H7 (cell line): ENCODE results near the gene HS3ST3B1. TPM values are rescaled to one million over a fixed set of nuclear protein-coding genes. Genes with fewer than 3 reads are reported as not detected.

ENCODE experiments used
- DNase-seq: peaks from one replicate; pipeline ENCODE4 v3.0.0; 2012
- H3K27me3 ChIP-seq: 2 replicates; pipeline ENCODE4 v1.6.0; 2011; ENCODE audit warnings: mild to moderate bottlenecking, low read length; ENCODE audit not compliant: control insufficient read depth, insufficient read depth
- H3K36me3 ChIP-seq: replicated peaks from 2 replicates; pipeline ENCODE4 v1.5.1; 2011; ENCODE audit warnings: low read length; ENCODE audit not compliant: control insufficient read depth, insufficient read depth
- H3K4me3 ChIP-seq: 2 replicates; pipeline ENCODE4 v1.5.1; 2011; ENCODE audit warnings: low read depth, mild to moderate bottlenecking, control low read depth, low read length, moderate library complexity; ENCODE audit not compliant: insufficient read depth
- total RNA-seq: library from RNA; depleted of rRNA; stranded (reverse); fragments of >200 nt; shearing (Covaris generic); gene quantifications from 2 replicates; pipeline ENCODE4 v1.2.3, GENCODE V29; 2014

Gene HS3ST3B1
- total RNA-seq, 1 experiment from 2014 or later: 4.9 TPM

DNA sequence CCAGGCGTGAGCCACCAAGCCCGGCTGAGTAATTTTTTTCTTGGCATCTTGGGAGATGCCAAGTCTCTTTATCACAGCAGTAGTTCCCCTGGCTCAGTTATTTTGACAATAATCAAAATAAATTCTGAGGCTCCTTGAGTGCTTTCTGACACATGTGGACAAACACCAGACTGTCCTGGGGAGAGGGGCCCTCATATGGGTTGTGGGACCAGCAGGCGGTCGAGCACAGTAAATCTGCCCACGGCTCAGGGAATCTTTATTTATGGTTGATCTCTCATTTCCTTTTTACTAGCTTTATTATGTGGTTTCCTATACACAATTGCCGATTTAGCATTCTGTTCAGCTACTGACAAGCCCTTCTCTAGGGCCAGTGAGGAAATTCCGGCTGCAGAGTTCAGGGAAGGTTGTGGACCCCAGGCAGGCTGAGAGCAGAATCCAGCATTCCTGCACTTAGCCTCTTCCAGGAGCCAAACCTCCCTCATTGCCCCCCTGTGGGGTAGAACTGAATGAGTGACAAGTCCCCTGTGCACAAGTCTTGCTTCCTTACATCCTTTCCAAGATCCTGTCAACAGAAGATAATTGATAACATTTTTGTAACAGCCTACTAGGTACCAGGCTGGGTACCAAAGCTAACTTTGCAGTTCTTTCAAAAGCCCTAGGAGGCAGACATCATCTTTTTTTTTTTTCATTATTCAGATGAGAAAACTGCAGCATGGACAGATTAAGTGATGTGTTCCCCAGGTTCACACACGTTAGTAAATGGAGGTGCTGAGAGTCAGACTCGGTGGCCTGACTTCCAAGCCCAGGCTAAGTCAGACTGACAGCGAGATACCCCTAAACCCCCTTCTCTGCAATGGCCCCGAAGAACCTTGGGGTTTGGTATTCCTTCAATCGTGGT is 40.2 kb downstream of the HS3ST3B1 start:
- Histone ChIP-seq H3K4me3 (no peak overlapping the region), H3K36me3 (no peaks in the 10 kb centered on the region), H3K27me3 (no peaks in the 10 kb centered on the region)
- DNase-seq: peak; percentile 35

DNA sequence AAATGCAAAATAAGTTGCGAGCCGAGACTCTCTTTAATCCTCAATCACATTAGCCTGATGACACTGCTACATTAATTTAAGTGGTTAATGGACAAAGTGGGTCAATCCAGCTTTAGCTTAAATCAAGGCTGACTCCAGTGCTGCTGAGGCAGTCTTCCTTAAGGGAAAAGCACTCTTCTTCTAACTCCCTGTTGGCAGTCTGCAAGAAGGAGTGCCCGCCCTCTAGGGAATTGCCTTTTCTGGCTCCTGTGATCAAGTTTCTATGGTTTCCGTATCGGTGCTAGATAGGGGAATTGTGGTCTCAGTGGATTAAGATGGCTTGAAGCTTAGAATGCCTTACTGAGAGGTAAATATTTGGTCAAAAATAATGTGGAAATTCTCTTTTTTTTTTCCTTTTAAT is 41.0 kb downstream of the HS3ST3B1 start:
- peak; percentile 49 for DNase-seq
- Histone ChIP-seq H3K36me3 (no peaks in the 10 kb centered on the region), H3K4me3 (no peak overlapping the region), H3K27me3 (no peaks in the 10 kb centered on the region)

DNA sequence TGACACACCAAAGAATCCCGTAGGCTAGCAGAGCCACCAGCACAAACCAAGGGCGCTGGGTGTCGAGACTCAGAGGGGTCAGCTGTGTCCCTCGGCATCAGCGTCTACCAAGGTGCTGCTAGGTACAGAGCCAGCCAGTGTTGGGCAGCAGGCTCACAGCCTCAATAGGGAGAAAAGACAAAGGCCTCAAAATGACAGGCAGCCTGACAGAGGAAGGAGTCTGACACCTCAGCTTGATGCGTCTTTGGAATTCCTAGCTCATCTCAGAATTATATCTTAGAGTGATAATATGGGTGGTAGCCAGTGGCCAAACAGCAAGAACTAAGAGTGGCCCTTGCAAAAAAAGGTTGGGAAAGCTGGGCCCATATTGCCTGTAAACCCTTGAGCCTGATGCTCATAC is 45.9 kb downstream of the HS3ST3B1 start:
- no peak overlapping the region for H3K4me3 ChIP-seq
- DNase-seq: no peak
- H3K27me3 ChIP-seq: no peaks in the 10 kb centered on the region
- no peaks in the 10 kb centered on the region for H3K36me3 ChIP-seq

DNA sequence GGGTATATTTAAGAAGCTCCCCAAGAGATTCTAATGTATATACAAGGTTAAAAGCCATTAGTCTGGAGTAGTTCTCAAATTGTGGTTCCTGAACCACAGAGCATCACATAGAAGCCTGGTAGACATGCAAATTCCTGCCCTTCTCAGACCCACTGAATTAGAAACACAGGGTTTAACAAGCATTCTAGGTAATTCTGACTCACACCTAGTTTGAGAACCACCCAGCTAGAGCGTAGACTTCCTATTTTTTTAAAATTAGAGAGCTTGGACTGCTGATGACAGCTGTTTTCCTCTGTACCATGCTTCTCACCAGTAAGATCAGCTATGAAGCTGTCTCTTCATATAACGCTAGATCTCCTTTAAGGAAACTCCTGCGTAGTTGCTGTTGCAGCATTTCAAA is 50.6 kb downstream of the HS3ST3B1 start:
- Histone ChIP-seq H3K27me3 (no peaks in the 10 kb centered on the region), H3K36me3 (no peaks in the 10 kb centered on the region), H3K4me3 (no peak overlapping the region)
- DNase-seq: no peak

DNA sequence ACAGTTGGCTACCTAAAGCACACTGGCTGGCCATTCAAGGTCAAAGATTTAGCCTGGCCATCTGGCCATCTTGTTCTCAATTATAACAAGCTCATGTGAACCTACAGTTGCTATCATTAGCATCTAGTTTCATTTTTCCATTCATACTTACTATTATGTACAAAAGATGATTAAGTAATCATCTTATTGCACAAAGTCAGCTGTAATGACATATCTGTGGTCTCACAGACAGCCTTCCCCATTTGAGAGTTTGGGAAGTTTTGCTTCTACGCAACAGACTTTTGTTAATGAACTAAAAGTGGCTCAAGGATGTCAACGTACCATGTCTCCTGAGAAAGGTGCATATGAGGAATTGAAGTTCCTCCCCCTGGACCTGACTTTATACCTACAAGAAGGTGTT is 51.3 kb downstream of the HS3ST3B1 start:
- Histone ChIP-seq H3K27me3 (no peaks in the 10 kb centered on the region), H3K36me3 (no peaks in the 10 kb centered on the region), H3K4me3 (no peak overlapping the region)
- no peak for DNase-seq

DNA sequence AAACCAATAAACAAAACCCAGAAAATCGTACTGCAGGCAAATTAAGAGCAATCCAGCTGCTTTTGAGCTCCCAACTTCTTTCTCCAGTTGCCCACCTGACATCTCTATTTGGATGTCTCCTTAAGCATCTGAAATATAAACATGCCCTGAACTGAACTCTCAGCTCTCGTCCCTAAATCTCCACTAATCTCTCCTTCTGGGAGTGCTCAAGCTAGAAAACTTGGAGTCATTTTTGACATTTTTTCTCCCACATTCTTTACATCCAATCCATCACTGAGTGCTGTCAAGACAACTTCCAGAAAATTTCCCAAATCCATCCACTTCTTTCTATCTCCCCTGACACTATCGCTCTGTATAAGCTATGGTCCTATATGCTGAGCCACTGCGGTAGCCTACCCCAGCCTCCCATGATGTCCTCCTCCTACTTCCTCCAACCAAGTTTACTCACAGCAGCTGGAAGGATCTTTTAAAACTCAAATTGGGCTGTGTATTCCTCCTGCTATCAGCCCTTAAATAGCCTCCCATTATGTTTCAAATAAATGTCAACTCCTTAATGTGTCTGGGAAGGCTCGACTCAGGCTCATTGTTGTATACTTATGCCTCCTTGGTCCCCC is 53.1 kb downstream of the HS3ST3B1 start:
- no peaks in the 10 kb centered on the region for H3K27me3 ChIP-seq
- H3K36me3 ChIP-seq: no peaks in the 10 kb centered on the region
- no peak for DNase-seq
- H3K4me3 ChIP-seq: no peak overlapping the region

DNA sequence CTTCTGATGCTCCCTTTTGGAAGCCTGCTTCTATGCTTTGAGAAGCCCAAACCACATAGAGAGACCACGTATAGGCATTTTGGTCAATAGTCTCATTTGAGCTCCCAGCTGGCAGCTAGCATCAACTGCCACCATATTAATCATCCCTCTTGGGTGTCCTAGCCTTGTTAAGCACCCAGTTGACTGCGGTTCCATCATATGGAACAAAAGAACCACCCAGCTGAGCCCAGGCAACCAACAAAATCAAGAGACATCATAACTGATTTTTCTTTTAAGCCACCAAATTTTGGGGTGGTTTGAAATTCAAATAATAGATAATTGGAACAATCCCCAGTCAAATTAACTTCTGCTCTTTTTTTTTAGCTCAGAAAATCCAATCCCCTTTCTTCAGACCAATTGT is 53.9 kb downstream of the HS3ST3B1 start:
- Histone ChIP-seq H3K27me3 (no peaks in the 10 kb centered on the region), H3K4me3 (no peak overlapping the region), H3K36me3 (no peaks in the 10 kb centered on the region)
- no peak for DNase-seq

DNA sequence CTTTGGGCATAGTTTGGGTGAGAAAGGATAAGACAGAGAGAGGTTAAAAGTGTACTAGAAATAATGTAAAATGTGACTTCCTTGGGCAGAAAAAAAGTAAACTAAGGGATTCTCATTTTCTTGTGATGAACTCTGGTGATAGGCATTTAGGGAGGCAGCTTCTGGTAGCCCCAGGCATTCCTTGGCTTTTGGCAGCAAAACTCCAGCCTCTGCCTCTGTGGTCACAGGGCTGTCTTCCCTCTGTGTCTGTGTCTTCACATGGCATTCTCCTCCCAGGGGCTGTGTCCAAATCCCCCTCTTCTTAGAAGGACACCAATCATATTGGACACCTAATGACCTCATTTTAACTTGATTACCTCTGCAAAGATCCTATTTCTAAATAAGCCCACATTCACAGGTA is 54.7 kb downstream of the HS3ST3B1 start:
- Histone ChIP-seq H3K4me3 (no peak overlapping the region), H3K36me3 (no peaks in the 10 kb centered on the region), H3K27me3 (no peaks in the 10 kb centered on the region)
- DNase-seq: no peak

DNA sequence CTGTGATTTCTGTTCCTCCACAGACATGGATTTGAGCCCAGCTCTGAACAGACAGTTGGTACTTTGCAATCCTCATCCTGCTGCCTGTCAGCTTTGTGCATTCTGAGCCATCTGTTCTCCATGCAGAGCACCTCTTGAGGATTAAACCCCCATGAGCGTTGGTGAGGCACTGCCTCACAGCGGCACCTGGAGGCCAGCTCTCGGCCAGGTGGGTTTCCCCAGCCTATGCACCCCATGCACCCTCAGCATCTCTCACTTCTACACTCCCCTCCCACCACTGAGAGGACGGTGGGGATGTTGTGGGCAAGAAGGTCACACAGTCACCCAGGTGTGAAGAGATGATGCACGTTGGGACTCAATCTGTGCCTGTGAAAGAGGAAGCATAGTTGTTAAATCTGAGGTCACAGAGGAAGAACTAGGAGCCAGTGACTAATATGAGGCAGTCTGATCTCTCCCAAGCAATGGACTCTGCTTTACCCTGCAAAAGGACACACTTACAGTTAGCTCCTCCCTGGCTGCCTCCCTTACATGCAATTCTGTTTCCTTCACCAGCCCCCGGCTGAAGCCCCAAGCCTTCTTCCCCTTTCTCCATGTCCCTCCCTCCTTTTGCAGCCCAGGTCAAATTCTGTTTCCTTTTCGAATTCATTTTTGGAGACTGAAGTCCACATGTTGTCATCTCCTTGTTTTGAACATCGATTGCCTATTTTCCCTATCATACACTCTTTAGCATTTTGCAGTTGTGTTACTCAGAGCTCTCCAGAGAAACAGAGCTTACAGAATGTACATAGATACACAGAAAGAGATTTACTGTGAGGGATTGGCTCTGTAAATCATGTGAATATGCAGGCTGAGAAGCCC is 58.5 kb downstream of the HS3ST3B1 start:
- H3K4me3 ChIP-seq: no peak overlapping the region
- DNase-seq: no peak

DNA sequence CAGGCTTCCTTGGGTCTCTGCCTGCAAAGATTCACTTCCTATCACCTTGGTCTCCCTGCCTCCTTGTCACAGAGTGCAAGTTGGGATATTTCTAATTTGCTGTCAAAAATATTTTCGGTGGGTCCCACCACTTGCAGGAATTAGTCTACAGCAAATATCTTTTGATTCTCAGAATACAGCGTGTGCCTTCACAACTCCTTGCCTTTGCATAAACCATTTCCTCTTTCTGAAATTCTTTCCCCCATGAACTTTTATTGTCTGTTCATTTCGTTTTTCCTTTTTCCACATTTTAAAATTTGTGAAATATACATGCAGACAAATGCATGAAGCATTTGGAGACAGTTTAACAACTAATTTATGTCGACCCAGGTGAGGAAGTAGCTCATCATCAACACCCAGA is 60.0 kb downstream of the HS3ST3B1 start:
- DNase-seq: no peak
- Histone ChIP-seq H3K27me3 (no peaks in the 10 kb centered on the region), H3K36me3 (no peaks in the 10 kb centered on the region), H3K4me3 (no peak overlapping the region)

More for the DNA sequence above, 58.5 kb downstream of the HS3ST3B1 start:
- H3K36me3 ChIP-seq: no peaks in the 10 kb centered on the region
- H3K27me3 ChIP-seq: no peaks in the 10 kb centered on the region

DNA sequence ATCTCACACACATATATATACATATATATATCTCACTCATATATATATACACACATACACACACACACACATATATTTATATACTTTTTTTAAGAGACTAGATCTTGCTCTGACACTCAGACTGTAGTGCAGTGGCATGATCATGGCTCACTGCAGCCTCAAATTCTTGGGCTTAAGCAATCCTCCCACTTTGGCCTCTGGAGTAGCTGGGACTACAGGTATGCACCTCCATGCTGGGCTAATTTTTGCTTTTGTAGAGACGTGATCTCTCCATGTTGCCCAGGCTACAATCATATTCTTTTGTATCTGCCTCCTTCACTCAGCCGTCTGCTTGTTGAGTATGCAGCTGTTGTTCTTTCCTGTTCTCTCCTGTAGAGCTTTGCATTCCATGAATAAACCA is 60.6 kb downstream of the HS3ST3B1 start:
- H3K36me3 ChIP-seq: no peaks in the 10 kb centered on the region
- no peak for DNase-seq
- H3K4me3 ChIP-seq: no peak overlapping the region

DNA sequence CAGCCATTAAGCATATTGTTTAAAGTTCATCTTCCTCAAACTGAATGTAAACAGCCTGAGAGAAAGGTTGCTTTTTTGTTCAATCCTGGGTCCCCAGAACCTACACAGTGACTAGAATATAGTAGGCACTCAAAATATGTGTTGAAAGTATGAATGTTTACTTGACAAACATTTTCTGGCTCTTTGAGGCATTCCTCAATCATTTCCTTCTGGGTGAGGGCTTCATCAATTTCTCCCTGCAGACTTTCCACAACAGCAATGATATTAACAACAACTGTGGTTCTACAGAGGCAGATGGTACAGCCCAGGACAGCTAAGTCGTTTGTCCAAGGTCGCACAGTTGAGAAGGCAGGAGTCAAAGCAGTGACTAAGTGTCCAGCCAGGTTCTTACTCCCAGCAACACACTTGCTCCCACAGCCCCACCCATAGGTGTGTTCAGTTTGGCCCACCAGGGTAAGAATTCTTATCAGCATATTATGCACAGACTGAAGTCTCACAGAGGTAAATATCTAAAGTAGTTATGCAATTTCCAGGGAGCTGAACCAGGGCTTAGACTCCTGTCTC is 61.1 kb downstream of the HS3ST3B1 start:
- Histone ChIP-seq H3K27me3 (no peaks in the 10 kb centered on the region), H3K36me3 (no peaks in the 10 kb centered on the region), H3K4me3 (no peak overlapping the region)
- no peak for DNase-seq

More for the DNA sequence above, 60.6 kb downstream of the HS3ST3B1 start:
- no peaks in the 10 kb centered on the region for H3K27me3 ChIP-seq

DNA sequence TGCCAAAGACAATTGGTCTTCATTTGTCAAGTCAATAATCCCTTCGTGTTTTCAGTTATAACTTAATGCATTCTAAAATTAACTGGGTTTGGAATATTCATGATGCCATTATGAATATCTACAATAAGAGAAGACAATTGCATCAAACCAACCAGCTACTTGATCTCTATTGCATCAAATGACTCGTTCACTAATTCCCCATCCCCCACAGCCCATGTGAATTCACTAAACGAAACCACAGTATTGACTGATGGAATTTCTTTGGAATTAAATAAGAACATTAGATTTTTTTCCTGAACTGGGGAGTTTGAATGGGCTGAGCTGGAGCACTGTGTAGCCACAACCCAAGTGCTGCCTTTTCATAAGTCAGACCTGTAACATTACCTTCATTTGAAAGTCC is 65.3 kb downstream of the HS3ST3B1 start:
- H3K36me3 ChIP-seq: no peaks in the 10 kb centered on the region
- no peak for DNase-seq
- no peak overlapping the region for H3K4me3 ChIP-seq
- no peaks in the 10 kb centered on the region for H3K27me3 ChIP-seq

DNA sequence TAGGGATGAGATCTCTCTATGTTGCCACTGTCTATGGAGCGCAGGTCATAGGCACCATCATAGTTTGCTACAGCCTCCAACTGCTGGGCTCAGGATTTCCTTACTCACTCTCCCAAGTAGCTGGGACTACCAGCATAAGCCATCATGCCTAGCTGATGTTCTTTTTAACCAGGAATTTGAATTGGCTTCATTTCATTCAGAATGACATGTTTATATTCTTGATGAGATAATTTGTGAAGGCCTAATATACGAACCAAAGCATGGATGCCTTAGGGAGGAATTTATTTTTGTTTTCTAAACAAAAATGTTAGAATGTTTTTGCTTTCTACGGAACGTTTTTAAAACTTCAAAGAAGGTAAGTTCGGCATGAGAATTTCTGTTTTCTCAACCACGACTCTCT is 71.6 kb downstream of the HS3ST3B1 start:
- Histone ChIP-seq H3K4me3 (no peak overlapping the region), H3K27me3 (no peaks in the 10 kb centered on the region), H3K36me3 (no peaks in the 10 kb centered on the region)
- no peak for DNase-seq
